ENCODE measurements around the gene PSMG1.

- no peak for TF ChIP-seq POLR2A (IDR thresholded peaks at IDR 0.05)
- TF ChIP-seq, protein P1, sequence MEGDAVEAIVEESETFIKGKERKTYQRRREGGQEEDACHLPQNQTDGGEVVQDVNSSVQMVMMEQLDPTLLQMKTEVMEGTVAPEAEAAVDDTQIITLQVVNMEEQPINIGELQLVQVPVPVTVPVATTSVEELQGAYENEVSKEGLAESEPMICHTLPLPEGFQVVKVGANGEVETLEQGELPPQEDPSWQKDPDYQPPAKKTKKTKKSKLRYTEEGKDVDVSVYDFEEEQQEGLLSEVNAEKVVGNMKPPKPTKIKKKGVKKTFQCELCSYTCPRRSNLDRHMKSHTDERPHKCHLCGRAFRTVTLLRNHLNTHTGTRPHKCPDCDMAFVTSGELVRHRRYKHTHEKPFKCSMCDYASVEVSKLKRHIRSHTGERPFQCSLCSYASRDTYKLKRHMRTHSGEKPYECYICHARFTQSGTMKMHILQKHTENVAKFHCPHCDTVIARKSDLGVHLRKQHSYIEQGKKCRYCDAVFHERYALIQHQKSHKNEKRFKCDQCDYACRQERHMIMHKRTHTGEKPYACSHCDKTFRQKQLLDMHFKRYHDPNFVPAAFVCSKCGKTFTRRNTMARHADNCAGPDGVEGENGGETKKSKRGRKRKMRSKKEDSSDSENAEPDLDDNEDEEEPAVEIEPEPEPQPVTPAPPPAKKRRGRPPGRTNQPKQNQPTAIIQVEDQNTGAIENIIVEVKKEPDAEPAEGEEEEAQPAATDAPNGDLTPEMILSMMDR (IDR thresholded peaks at IDR 0.05), result no peak
- TF ChIP-seq POLR2AphosphoS5 (IDR thresholded peaks at IDR 0.05), result no peak
- no peak for TF ChIP-seq EP300 (IDR thresholded peaks at IDR 0.05)
Observed at GRCh38 chr21:39175665-39176064, 7.6 kb downstream of the PSMG1 start.
